Gastroesophageal sphincter (tissue), 4 donors: ENCODE measurements around the gene MPRIP. TPM values are rescaled to one million over a fixed set of nuclear protein-coding genes. Genes with fewer than 3 reads are reported as not detected.

Experiments
- ATAC-seq: fragments of 150-250 bp; one replicate; pipeline ENCODE4 v1.9.1; 2016; ENCODE audit warnings: mild to moderate bottlenecking, moderate library complexity
- H3K27ac ChIP-seq, 4 donors: fragments of 200-600 bp; sonication (generic) in 3 of 4; 1 replicate in 3 of 4; 2 replicates in 1 of 4; pipeline ENCODE4 v1.5.1; 2016 to 2019
- H3K27me3 ChIP-seq: fragments of 200-600 bp; sonication (generic); one replicate; pipeline ENCODE4 v1.5.1; 2019
- H3K36me3 ChIP-seq, 2 donors: fragments of 200-600 bp; sonication (generic); one replicate each; pipeline ENCODE4 v1.5.1; 2019; ENCODE audit warnings: control low read depth in 1 of 2
- H3K4me1 ChIP-seq, 3 donors: fragments of 200-600 bp; sonication (generic); 1 replicate in 2 of 3; 2 replicates in 1 of 3; pipeline ENCODE4 v1.5.1; 2016 to 2019; ENCODE audit warnings: control low read depth in 2 of 3
- H3K4me3 ChIP-seq, 2 donors: fragments of 200-600 bp; sonication (generic); one replicate each; pipeline ENCODE4 v1.5.1; 2019; ENCODE audit warnings: mild to moderate bottlenecking in 1 of 2, moderate library complexity in 1 of 2
- H3K9me3 ChIP-seq, 3 donors: fragments of 200-600 bp; sonication (generic); one replicate each; pipeline ENCODE4 v1.5.1; 2017 to 2019; ENCODE audit warnings: control low read depth in 2 of 3
- CTCF ChIP-seq, 4 experiments: fragments of 200-600 bp in 2 of 4; fragments of 450-650 bp in 2 of 4; sonication (generic) in 1 of 4; IDR thresholded peaks; one replicate each; pipeline ENCODE4 v1.5.1; 2017 to 2019; ENCODE audit warnings: antibody characterized with exemption in 4 of 4, mild to moderate bottlenecking in 2 of 4, moderate library complexity in 2 of 4
- EP300 ChIP-seq: sonication (generic); formaldehyde crosslinking; IDR thresholded peaks from one replicate; pipeline ENCODE4 v1.6.1; 2017; ENCODE audit warnings: antibody characterized with exemption, mild to moderate bottlenecking
- POLR2A ChIP-seq, 2 donors: fragments of 450-650 bp; IDR thresholded peaks; one replicate each; pipeline ENCODE4 v1.6.1; 2017; ENCODE audit warnings: antibody characterized with exemption in 2 of 2, mild to moderate bottlenecking in 2 of 2, moderate library complexity in 1 of 2
- POLR2AphosphoS5 ChIP-seq: sonication (generic); formaldehyde crosslinking; IDR thresholded peaks from one replicate; pipeline ENCODE4 v1.6.1; 2017; ENCODE audit warnings: antibody characterized with exemption
- WGBS, 2 donors: methylation state at CpG; one replicate each; pipeline ENCODE4 v1.1.5; 2018; ENCODE audit warnings: low coverage in 1 of 2; 5-methylcytosine and 5-hydroxymethylcytosine counted together
- total RNA-seq, 4 donors: library from RNA; depleted of rRNA; stranded (reverse); fragments of >200 nt; gene quantifications; one replicate each; pipeline ENCODE4 v1.1.0, GENCODE V29; 2016

Gene MPRIP
- total RNA-seq, 4 donors from 2014 or later, result 113 to 233 (median 155) TPM

- H3K36me3 ChIP-seq, result no peaks in the 10 kb centered on the region
- peaks cover 0 to 63% (median 3%) of the 10 kb centered on the region in 3 donors for H3K4me1 ChIP-seq
- 85 to 100% methylated on average over 2 of the region's 2 CpGs for WGBS, 2 donors
- H3K27ac ChIP-seq, result no peak overlapping the region
- peaks cover 0 to 6% (median 0%) of the 10 kb centered on the region in 3 donors for H3K9me3 ChIP-seq
- ATAC-seq, result no peak
- H3K27me3 ChIP-seq, result no peaks in the 10 kb centered on the region
- no peak overlapping the region for H3K4me3 ChIP-seq
- no peak for TF ChIP-seq POLR2AphosphoS5
- TF ChIP-seq EP300, result no peak
- TF ChIP-seq CTCF (IDR thresholded peaks at IDR 0.05), result no peak
- TF ChIP-seq POLR2A (IDR thresholded peaks at IDR 0.05), result no peak
These were observed 23.8 kb downstream of the MPRIP start for GRCh38 chr17:17066021-17066420.

- H3K27ac ChIP-seq, result no peak overlapping the region
- peaks cover 0 to 9% of the 10 kb centered on the region in 2 donors for H3K36me3 ChIP-seq
- no peak for ATAC-seq
- no peaks in the 10 kb centered on the region for H3K27me3 ChIP-seq
- no peak for TF ChIP-seq EP300
- no peak for TF ChIP-seq POLR2A (IDR thresholded peaks at IDR 0.05)
- no peak for TF ChIP-seq CTCF (IDR thresholded peaks at IDR 0.05)
- TF ChIP-seq POLR2AphosphoS5, result no peak
- H3K4me3 ChIP-seq, result no peak overlapping the region
- WGBS, 2 donors, result 54 to 59% methylated on average over 3 to 5 of the region's 5 CpGs
- H3K9me3 ChIP-seq, result peaks cover 0 to 6% (median 0%) of the 10 kb centered on the region in 3 donors
- peaks cover 0 to 63% (median 3%) of the 10 kb centered on the region in 3 donors for H3K4me1 ChIP-seq
These were observed 25.0 kb downstream of the MPRIP start for GRCh38 chr17:17067257-17067656.

- H3K27me3 ChIP-seq, result no peaks in the 10 kb centered on the region
- H3K9me3 ChIP-seq, result peaks cover 0 to 6% (median 0%) of the 10 kb centered on the region in 3 donors
- no peak overlapping the region for H3K4me3 ChIP-seq
- no peak for ATAC-seq
- peaks cover 0 to 19% of the 10 kb centered on the region in 2 donors for H3K36me3 ChIP-seq
- TF ChIP-seq POLR2A (IDR thresholded peaks at IDR 0.05) (no peak), EP300 (no peak), CTCF (IDR thresholded peaks at IDR 0.05) (no peak), POLR2AphosphoS5 (no peak)
- no peak overlapping the region for H3K27ac ChIP-seq
- peaks cover 0 to 63% (median 22%) of the 10 kb centered on the region in 3 donors for H3K4me1 ChIP-seq
These were observed 27.6 kb downstream of the MPRIP start for GRCh38 chr17:17069849-17070248.

- H3K36me3 ChIP-seq, result peaks cover 0 to 20% of the 10 kb centered on the region in 2 donors
- 82% methylated on average over 2 of the region's 5 CpGs; no CpG with 5 or more reads in 1 of the 2 donors for WGBS, 2 donors
- H3K27ac ChIP-seq, result no peak overlapping the region
- H3K4me1 ChIP-seq, result peaks cover 0 to 69% (median 31%) of the 10 kb centered on the region in 3 donors
- H3K9me3 ChIP-seq, result peaks cover 0 to 6% (median 0%) of the 10 kb centered on the region in 3 donors
- H3K27me3 ChIP-seq, result no peaks in the 10 kb centered on the region
- no peak overlapping the region for H3K4me3 ChIP-seq
- ATAC-seq, result no peak
- TF ChIP-seq CTCF (IDR thresholded peaks at IDR 0.05) (no peak), EP300 (no peak), POLR2AphosphoS5 (no peak), POLR2A (IDR thresholded peaks at IDR 0.05) (no peak)
These were observed 28.7 kb downstream of the MPRIP start for GRCh38 chr17:17070931-17071330.

- no peak for TF ChIP-seq CTCF (IDR thresholded peaks at IDR 0.05)
- TF ChIP-seq EP300, result no peak
- TF ChIP-seq POLR2A (IDR thresholded peaks at IDR 0.05), result no peak
- no peak for TF ChIP-seq POLR2AphosphoS5
- no peak for ATAC-seq
- Histone ChIP-seq H3K4me3 (no peak overlapping the region), H3K4me1 (peaks cover 0 to 71% (median 31%) of the 10 kb centered on the region in 3 donors), H3K36me3 (peaks cover 0 to 28% of the 10 kb centered on the region in 2 donors), H3K9me3 (peaks cover 0 to 6% (median 0%) of the 10 kb centered on the region in 3 donors), H3K27ac (no peak overlapping the region), H3K27me3 (no peaks in the 10 kb centered on the region)
- WGBS, 2 donors, result 60% methylated on average over 1 of the region's 14 CpGs; no CpG with 5 or more reads in 1 of the 2 donors
These were observed 29.5 kb downstream of the MPRIP start for GRCh38 chr17:17071531-17072360.
